DND-41 (cell line): ENCODE data around the gene RBM44.

Experiments used
- EZH2 ChIP-seq: IDR thresholded peaks from 3 replicates; pipeline ENCODE4 v1.6.1; 2012; ENCODE audit warnings: borderline replicate concordance, low read depth, mild to moderate bottlenecking, moderate library complexity, low read length, inconsistent platforms; ENCODE audit not compliant: severe bottlenecking
- TF ChIP-seq, protein P1 (sequence below): IDR thresholded peaks from 2 replicates; pipeline ENCODE4 v1.5.1; 2012; ENCODE audit warnings: borderline replicate concordance, low read length, moderate library complexity, mild to moderate bottlenecking; ENCODE audit not compliant: poor library complexity, severe bottlenecking; ENCODE audit errors: extremely low read depth

GRCh38 chr2:237773826-237774225, 24.8 kb upstream of the RBM44 start:
- TF ChIP-seq, protein P1, sequence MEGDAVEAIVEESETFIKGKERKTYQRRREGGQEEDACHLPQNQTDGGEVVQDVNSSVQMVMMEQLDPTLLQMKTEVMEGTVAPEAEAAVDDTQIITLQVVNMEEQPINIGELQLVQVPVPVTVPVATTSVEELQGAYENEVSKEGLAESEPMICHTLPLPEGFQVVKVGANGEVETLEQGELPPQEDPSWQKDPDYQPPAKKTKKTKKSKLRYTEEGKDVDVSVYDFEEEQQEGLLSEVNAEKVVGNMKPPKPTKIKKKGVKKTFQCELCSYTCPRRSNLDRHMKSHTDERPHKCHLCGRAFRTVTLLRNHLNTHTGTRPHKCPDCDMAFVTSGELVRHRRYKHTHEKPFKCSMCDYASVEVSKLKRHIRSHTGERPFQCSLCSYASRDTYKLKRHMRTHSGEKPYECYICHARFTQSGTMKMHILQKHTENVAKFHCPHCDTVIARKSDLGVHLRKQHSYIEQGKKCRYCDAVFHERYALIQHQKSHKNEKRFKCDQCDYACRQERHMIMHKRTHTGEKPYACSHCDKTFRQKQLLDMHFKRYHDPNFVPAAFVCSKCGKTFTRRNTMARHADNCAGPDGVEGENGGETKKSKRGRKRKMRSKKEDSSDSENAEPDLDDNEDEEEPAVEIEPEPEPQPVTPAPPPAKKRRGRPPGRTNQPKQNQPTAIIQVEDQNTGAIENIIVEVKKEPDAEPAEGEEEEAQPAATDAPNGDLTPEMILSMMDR = no peak
- no peak for TF ChIP-seq EZH2
